GM19035 (cell line): Measurements from ENCODE around the gene CATSPERD.
"Not testable (repeated sequence)": the region's sequence is repeated elsewhere in the genome, so short reads cannot be mapped to it uniquely, and the experiment has no call there.

Experiments
- ATAC-seq: cut with Tn5 transposase; IDR thresholded peaks from one replicate; pipeline ENCODE4 v1.9.1; 2021; ENCODE audit not compliant: unreplicated experiment

The CATSPERD gene

GRCh38 chr19:5697022-5697889 is 23.2 kb upstream of the CATSPERD start:
- no peak for ATAC-seq

- no peak for ATAC-seq
Observed at GRCh38 chr19:5697890-5698634, 22.4 kb upstream of the CATSPERD start.

- no peak for ATAC-seq
Observed at GRCh38 chr19:5698635-5699422, 21.6 kb upstream of the CATSPERD start.

GRCh38 chr19:5700455-5701092 is 19.9 kb upstream of the CATSPERD start:
- ATAC-seq = no peak

- not testable (repeated sequence) for ATAC-seq
Observed at GRCh38 chr19:5702053-5702410, 18.4 kb upstream of the CATSPERD start.

GRCh38 chr19:5703819-5704818 is 16.3 kb upstream of the CATSPERD start:
- ATAC-seq = no peak

- ATAC-seq = no peak
Observed at GRCh38 chr19:5705552-5705951, 14.9 kb upstream of the CATSPERD start.

GRCh38 chr19:5706876-5707573 is 13.4 kb upstream of the CATSPERD start:
- no peak for ATAC-seq

- no peak for ATAC-seq
Observed at GRCh38 chr19:5707576-5708575, 12.6 kb upstream of the CATSPERD start.

- no peak for ATAC-seq
Observed at GRCh38 chr19:5711025-5711424, 9.4 kb upstream of the CATSPERD start.

- ATAC-seq = no peak
Observed at GRCh38 chr19:5711713-5712161, 8.7 kb upstream of the CATSPERD start.

- ATAC-seq = no peak
Observed at GRCh38 chr19:5713228-5713627, 7.2 kb upstream of the CATSPERD start.

GRCh38 chr19:5714816-5715215 is 5.6 kb upstream of the CATSPERD start:
- ATAC-seq = no peak

- ATAC-seq = no peak
Observed at GRCh38 chr19:5717215-5717935, 3.1 kb upstream of the CATSPERD start.

- ATAC-seq = no peak
Observed at GRCh38 chr19:5718037-5718578, 2.3 kb upstream of the CATSPERD start.

- no peak for ATAC-seq
Observed at GRCh38 chr19:5718579-5719273, 1.7 kb upstream of the CATSPERD start.
